Subcutaneous preadipocyte (primary cell): ENCODE data around the gene SLPI. TPM values are rescaled to one million over a fixed set of nuclear protein-coding genes. Genes with fewer than 3 reads are reported as not detected.

ENCODE experiments used
- total RNA-seq: library from RNA; depleted of rRNA; stranded (reverse); fragments of >200 nt; gene quantifications from 2 replicates; pipeline ENCODE4 v1.2.3, GENCODE V29; 2012

The SLPI gene, protein sequence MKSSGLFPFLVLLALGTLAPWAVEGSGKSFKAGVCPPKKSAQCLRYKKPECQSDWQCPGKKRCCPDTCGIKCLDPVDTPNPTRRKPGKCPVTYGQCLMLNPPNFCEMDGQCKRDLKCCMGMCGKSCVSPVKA
- total RNA-seq: not detected in 2 replicates

DNA sequence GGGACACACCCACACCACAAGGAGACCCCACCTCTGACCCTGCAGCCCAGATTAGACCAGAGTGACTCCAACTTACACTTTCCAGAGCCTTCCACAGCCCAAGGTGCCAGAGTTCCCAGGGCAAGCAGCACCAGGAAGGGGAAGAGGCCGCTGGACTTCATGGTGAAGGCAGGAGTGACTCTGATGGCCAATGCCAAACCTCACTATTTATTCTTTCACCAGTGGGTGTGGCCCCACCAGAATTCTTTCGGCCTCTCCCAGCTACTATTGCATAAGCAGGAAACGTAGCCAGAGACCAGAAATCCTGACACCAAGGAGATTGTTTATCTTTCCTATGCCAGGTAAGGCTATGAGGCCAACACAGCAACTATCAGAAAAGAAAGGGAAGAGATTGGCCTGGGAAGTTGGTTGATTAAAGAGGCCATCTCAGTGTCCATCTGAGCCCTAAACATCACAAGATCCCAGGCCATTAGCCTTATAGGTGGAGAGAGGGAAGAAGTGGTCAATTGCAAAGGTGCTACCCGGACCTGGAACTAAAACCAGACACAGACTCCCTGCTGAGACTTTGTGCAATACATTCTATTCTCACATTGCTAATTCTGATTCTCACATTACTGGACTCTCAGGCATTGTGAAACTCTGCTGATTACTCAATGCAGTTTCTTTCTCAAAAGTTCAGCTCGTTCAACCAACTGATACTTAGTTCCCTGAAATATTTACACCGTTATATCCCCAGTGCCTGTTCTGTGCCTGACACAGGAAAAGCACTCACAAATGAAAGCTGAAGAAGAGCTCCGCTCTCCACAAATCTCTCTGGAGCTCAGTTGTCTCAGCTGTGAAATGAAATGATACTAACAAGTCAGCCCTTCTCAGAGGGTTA is at the start of gene SLPI:
SLPI (minus strand) TSS at position 182 of the 880 bp plus-strand sequence; CDS start at position 161, 21 bp downstream.

DNA sequence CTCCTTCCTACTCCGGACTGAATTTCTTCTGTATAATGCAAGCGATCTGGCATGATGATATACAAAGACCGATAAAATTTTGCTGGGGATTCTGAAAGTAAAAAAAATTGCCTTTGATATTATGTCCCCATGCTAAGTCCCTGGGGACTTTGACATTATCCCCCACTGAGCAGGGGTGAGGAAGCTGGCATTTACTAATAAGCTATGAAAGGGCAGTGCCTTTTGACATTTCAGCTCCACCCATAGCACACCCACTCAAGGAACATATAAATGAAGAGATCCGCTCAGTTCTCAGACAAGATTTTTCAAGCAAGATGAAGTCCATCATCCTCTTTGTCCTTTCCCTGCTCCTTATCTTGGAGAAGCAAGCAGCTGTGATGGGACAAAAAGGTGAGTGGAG is 33.3 kb downstream of the SLPI start, which contains the start of gene SEMG2:
SEMG2 (plus strand) TSS at position 298 of the 400 bp plus-strand sequence; CDS start at position 315, 17 bp downstream.

DNA sequence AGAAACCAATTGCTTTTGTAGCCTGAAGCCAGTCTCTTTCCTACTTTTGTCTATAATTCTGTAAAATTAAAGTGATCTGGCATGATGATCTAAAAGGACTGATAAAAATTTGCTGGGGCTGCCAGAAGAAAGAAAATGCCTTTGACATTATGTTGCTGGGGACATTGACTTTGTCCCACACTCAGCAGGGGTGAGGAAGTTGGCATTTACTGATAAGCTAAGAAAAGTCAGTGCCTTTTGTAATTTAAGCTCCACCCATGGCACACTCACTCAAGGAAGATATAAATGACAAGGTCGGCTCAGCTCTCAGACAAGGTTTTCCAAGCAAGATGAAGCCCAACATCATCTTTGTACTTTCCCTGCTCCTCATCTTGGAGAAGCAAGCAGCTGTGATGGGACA is 47.6 kb downstream of the SLPI start, which contains the start of gene SEMG1:
SEMG1 (plus strand) TSS at position 309 of the 400 bp plus-strand sequence; CDS start at position 330, 21 bp downstream.

Other genes starting within 250 kb of the SLPI start
- under 0.01 and 0.20 TPM in 2 replicates for gene KCNS1, start 153.4 kb downstream of the SLPI start, total RNA-seq
- not detected in 2 replicates for gene WFDC5, start 139.4 kb downstream of the SLPI start, total RNA-seq
- not detected in 2 replicates for gene WFDC12, start 130.1 kb downstream of the SLPI start, total RNA-seq
- gene PI3, start 79.7 kb downstream of the SLPI start, total RNA-seq: not detected in 2 replicates
- not detected in 2 replicates for gene SEMG1, start 47.5 kb downstream of the SLPI start, total RNA-seq
- not detected in 2 replicates for gene SEMG2, start 33.2 kb downstream of the SLPI start, total RNA-seq
- not detected in 2 replicates for gene RBPJL, start 52.3 kb upstream of the SLPI start, total RNA-seq
- gene MATN4, start 53.7 kb upstream of the SLPI start, total RNA-seq: under 0.01 TPM in 1 of 2 replicates, not detected in the other
- 65.4 and 65.5 TPM in 2 replicates for gene SDC4, start 93.9 kb upstream of the SLPI start, total RNA-seq
- 18.0 and 19.5 TPM in 2 replicates for gene SYS1, start 108.6 kb upstream of the SLPI start, total RNA-seq
- not detected in 2 replicates for gene TP53TG5, start 123.8 kb upstream of the SLPI start, total RNA-seq
- gene DBNDD2, start 153.7 kb upstream of the SLPI start, total RNA-seq: 0.59 and 1.8 TPM in 2 replicates
- 30.9 and 45.6 TPM in 2 replicates for gene PIGT, start 161.6 kb upstream of the SLPI start, total RNA-seq
- gene WFDC2, start 215.2 kb upstream of the SLPI start, total RNA-seq: not detected in 2 replicates